Measurements from ENCODE around the gene TXNRD1.
A peak's percentile ranks its signal among the peaks of the same experiment; 100 is the strongest.
"Not testable (repeated sequence)": the region's sequence is repeated elsewhere in the genome, so short reads cannot be mapped to it uniquely, and the experiment has no call there.

The TXNRD1 gene

DNA sequence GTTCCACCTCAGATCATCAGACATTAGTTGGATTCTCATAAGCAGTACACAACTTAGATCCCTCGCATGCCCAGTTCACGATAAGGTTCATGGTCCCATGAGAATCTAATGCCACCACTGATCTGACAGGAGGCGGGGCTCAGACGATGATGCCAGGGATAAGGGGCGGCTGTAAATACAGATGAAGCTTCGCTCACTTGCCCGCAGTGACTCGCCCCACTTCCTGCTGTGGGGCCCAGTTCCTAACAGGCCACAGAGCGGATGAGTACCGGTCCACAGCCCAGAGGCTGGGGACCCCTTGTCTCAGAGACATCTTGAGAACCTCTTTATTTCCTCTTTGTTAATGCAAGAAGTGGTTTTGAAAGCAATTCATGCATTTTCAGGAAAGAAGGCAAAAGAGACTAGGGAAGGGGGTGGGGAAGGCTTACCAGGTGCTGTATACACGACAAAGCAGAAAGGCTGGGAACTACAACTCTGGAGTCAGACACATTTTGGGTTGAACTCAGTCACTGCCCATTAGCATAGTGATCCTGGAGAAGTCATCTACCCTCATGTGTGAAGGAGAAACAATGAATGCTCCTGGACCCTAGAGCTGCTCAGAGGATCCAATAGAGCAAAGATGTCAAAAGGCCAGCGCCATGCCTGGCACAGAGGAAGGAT lies 156.6 kb downstream of the TXNRD1 start:
- no peak for DNase-seq (ENCODE audit: low spot score)

DNA sequence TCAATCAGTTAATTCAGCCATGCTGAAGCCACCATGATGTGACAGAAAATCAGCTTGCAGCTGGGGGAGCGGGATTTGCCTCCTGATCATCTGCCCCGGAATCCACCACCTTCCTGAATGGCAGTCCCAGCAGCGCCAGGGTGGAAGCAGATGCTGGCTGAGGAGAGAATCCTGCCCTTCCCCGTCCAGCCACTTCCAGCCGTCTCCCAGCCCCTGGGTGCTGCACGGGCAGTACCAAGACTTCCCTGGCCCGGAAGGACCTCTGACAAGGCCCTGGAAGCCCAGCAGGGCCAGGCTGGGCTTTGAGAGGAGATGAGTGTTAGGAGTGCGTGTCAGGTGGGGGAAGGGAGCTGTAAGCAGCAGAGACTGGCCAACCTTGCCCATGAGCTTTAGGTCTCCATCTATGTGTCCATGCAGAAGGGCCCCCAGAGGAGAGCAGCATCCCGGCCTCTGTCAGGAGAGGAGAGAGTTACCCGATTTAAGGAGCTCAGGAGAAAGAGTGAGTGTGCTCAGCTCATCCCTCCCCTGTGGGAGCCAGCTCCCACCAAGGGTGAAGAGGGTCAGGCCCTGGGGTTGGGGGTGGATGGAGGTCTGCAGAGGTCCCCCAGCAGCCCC lies 157.2 kb downstream of the TXNRD1 start:
- no peak for DNase-seq (ENCODE audit: low spot score)

- DNase-seq (ENCODE audit: low spot score), result no peak
Measured at GRCh38 chr12:104374071-104374470, 158.5 kb downstream of the TXNRD1 start.

DNA sequence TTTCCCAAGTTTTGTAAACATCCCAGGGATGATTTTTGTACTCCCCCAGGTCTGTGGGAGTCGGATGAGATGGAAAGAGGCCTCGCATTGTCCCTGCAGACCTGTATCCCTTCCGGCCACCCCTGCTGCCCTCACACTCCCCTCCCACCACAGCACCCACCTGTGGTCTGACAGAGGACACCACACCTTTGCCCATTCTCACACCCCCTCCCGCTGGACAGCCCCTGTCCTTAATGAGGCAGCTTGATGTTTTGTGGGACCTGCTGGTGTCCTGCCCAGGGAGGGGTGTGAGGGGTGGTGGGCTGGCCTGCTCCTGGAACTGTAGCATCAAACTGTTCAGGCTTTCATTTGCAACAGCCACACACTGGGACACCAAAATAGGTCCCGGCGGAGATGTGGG lies 159.2 kb downstream of the TXNRD1 start:
- no peak for DNase-seq (ENCODE audit: low spot score)

- no peak for DNase-seq (ENCODE audit: low spot score)
Measured at GRCh38 chr12:104375775-104376174, 160.2 kb downstream of the TXNRD1 start.

- DNase-seq (ENCODE audit: low spot score), result no peak
Measured at GRCh38 chr12:104376650-104377513, 161.3 kb downstream of the TXNRD1 start.

GRCh38 chr12:104377514-104377812 lies 161.9 kb downstream of the TXNRD1 start:
- no peak for DNase-seq (ENCODE audit: low spot score)

GRCh38 chr12:104378427-104378826 lies 162.8 kb downstream of the TXNRD1 start:
- no peak for DNase-seq (ENCODE audit: low spot score)

DNA sequence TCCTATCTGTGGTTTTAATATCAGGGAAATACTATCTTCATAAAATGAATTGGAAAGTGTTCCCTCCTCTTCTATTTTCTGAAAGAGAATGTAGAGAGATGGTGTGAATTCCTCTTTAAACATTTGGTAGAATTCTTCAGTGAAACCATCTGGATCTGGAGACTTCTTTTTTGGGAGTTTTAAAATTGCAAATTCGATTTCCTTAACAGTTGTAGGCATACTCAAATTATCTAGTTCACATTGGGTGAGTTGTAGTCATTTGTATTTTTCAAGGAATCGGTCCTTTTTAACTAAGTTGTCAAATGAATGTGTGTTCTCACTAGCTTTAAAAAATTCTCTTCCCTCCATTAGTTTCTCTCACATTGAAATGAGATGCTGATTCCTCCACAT lies 165.8 kb downstream of the TXNRD1 start:
- DNase-seq (ENCODE audit: low spot score), result no peak

DNA sequence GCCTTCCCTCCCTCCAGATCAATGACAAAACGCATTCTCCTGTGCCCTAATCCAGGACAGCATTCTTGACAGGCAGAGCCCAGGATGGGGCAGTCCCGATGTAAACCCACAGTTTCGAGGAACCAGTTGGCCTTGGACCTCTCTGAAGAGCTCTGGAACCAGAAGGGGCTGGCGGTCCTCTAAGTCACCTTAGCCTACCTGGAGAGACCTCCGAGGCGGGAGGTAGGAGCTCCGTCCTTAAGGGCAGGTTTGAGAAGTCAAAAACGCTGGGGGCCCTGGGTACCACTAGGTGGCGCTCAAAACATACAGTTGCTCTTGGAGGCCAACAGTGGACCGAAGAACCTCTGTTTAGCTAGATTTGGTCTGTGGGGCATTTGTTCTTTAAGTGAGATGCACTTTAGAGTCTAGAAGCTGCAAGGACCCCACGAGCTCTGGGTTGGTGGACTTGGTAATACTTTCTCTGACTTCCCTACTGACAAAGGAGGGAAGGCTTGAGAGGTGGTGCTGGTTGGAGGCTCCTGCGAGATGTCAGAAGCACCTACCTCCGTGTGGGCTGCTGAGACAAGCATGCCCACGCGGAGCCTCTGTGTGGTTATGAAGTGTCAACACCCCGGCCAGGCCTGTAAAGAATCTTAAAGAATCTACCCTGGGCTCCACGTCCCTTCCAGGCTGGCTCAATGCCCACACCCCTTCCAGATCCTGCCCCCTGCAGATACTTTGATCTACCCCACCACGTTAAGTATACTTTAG lies 166.3 kb downstream of the TXNRD1 start:
- DNase-seq (ENCODE audit: low spot score), result peak; percentile 89

DNA sequence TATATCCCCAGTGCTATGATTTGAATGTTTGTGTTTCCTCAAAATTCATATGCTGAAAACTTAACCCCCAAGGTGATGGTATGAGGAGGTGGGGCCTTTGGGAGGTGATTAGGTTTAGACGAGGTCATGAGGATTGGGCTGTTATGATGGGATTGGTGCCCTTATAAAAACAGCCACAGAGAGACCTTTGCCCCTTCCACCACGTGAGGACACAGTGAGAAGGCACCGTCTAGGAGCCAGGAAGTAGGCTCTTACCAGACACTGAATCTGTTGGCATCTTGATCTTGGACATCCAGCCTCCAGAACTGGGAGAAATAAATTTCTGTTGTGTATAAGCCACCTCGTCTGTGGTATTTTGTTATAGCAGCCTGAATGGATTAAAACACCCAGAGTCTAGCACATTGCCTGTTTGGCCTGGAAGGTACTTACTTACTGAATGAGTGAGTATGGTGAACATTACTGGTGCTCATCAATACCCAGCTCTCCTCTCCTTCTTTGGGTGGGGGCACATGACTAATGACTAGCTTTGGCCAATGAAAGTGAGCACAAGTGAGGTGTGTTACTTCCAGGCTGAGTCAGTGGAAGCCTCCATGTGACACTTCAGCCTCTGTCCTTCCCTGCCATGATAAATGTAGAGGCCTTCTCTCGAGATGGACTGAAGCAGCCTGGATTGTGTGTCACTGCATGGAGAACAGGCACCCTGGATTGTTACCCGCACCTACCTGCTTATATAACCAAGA lies 168.7 kb downstream of the TXNRD1 start:
- DNase-seq (ENCODE audit: low spot score), result no peak

GRCh38 chr12:104385510-104385909 lies 169.9 kb downstream of the TXNRD1 start:
- no peak for DNase-seq (ENCODE audit: low spot score)

- no peak for DNase-seq (ENCODE audit: low spot score)
Measured at GRCh38 chr12:104386461-104386860, 170.9 kb downstream of the TXNRD1 start.

DNA sequence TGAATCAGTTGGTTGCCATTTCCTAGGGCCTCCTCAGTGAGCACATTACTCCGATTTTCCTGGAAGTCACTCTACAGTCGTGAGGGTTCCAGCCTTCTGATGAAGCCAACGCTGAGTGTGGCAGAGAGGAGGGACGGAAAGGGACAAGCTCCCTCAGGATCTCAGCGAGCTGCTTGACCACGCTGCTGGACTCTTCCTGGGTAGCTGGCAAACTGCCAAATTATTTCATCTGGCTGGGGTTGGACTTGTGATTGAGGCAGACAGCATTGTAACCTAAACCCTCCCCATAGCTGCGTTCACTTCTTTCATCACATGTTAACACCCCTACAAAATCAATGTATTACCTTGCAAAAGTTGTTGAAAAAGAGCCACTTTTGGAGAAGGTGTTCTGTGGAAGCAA lies 171.6 kb downstream of the TXNRD1 start:
- DNase-seq (ENCODE audit: low spot score), result no peak

GRCh38 chr12:104394086-104394485 lies 178.5 kb downstream of the TXNRD1 start:
- DNase-seq (ENCODE audit: low spot score), result not testable (repeated sequence)
